Measurements from ENCODE around the gene BANK1.

DNA sequence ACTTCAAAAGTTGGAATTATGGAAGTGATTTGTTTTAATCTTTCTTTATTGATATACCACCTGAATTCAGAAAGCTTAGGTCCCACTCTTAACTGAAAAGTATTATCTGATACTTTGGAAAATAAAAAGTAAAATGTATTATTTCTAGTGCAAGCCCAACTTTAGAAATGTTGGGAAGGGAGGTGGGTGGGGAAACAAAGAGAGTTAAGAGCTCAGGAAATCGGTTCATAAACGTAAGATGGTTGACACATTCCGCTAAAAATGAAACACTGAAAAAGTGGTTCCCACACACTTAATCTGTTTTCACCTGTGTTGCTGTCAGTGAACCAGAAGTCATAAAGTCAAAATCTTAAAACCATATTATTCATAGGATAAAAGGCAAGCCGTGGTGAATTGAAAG lies 237.4 kb downstream of the BANK1 start:
- TF ChIP-seq, protein P1, sequence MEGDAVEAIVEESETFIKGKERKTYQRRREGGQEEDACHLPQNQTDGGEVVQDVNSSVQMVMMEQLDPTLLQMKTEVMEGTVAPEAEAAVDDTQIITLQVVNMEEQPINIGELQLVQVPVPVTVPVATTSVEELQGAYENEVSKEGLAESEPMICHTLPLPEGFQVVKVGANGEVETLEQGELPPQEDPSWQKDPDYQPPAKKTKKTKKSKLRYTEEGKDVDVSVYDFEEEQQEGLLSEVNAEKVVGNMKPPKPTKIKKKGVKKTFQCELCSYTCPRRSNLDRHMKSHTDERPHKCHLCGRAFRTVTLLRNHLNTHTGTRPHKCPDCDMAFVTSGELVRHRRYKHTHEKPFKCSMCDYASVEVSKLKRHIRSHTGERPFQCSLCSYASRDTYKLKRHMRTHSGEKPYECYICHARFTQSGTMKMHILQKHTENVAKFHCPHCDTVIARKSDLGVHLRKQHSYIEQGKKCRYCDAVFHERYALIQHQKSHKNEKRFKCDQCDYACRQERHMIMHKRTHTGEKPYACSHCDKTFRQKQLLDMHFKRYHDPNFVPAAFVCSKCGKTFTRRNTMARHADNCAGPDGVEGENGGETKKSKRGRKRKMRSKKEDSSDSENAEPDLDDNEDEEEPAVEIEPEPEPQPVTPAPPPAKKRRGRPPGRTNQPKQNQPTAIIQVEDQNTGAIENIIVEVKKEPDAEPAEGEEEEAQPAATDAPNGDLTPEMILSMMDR (IDR thresholded peaks at IDR 0.05), result no peak
- TF ChIP-seq, protein P2, sequence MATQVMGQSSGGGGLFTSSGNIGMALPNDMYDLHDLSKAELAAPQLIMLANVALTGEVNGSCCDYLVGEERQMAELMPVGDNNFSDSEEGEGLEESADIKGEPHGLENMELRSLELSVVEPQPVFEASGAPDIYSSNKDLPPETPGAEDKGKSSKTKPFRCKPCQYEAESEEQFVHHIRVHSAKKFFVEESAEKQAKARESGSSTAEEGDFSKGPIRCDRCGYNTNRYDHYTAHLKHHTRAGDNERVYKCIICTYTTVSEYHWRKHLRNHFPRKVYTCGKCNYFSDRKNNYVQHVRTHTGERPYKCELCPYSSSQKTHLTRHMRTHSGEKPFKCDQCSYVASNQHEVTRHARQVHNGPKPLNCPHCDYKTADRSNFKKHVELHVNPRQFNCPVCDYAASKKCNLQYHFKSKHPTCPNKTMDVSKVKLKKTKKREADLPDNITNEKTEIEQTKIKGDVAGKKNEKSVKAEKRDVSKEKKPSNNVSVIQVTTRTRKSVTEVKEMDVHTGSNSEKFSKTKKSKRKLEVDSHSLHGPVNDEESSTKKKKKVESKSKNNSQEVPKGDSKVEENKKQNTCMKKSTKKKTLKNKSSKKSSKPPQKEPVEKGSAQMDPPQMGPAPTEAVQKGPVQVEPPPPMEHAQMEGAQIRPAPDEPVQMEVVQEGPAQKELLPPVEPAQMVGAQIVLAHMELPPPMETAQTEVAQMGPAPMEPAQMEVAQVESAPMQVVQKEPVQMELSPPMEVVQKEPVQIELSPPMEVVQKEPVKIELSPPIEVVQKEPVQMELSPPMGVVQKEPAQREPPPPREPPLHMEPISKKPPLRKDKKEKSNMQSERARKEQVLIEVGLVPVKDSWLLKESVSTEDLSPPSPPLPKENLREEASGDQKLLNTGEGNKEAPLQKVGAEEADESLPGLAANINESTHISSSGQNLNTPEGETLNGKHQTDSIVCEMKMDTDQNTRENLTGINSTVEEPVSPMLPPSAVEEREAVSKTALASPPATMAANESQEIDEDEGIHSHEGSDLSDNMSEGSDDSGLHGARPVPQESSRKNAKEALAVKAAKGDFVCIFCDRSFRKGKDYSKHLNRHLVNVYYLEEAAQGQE (IDR thresholded peaks at IDR 0.05; ENCODE audit: low read depth, low read length), result no peak
- TF ChIP-seq GABPA (IDR thresholded peaks at IDR 0.05; ENCODE audit: low read depth) (no peak), POLR2AphosphoS5 (IDR thresholded peaks at IDR 0.05; ENCODE audit: low read depth, low read length) (no peak), FOXM1 (IDR thresholded peaks at IDR 0.05; ENCODE audit: low read depth) (no peak)
- TF ChIP-seq, protein P3, sequence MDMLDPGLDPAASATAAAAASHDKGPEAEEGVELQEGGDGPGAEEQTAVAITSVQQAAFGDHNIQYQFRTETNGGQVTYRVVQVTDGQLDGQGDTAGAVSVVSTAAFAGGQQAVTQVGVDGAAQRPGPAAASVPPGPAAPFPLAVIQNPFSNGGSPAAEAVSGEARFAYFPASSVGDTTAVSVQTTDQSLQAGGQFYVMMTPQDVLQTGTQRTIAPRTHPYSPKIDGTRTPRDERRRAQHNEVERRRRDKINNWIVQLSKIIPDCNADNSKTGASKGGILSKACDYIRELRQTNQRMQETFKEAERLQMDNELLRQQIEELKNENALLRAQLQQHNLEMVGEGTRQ (IDR thresholded peaks at IDR 0.05; ENCODE audit: borderline replicate concordance, low read depth, low read length), result no peak
